T-helper 17 cell (primary cell): ENCODE data around the gene CDYL. TPM values are rescaled to one million over a fixed set of nuclear protein-coding genes. Genes with fewer than 3 reads are reported as not detected.

ENCODE experiments used
- ATAC-seq: fragments of 150-1000 bp; cut with Tn5 transposase; 2 replicates; pipeline ENCODE4 v1.10.0; 2021; ENCODE audit warnings: mild to moderate bottlenecking, moderate library complexity
- DNase-seq, 3 donors: peaks; one replicate each; pipeline versions ENCODE4 v3.0.0 to v3.0.0-alpha.2; 2020 to 2021
- H3K9me3 ChIP-seq: one replicate; pipeline ENCODE4 v1.7.0; 2013; ENCODE audit warnings: low read length, mild to moderate bottlenecking; ENCODE audit not compliant: control insufficient read depth, poor library complexity, severe bottlenecking
- H3K27ac Mint-ChIP-seq: one replicate; pipeline ENCODE4 v1.8.0; 2022; ENCODE audit warnings: mild to moderate bottlenecking, moderate library complexity, mixed read lengths
- H3K27me3 Mint-ChIP-seq: one replicate; pipeline ENCODE4 v1.8.0; 2022; ENCODE audit warnings: mixed read lengths
- H3K36me3 Mint-ChIP-seq: one replicate; pipeline ENCODE4 v1.8.0; 2022; ENCODE audit warnings: low read depth, mixed read lengths
- H3K4me1 Mint-ChIP-seq: one replicate; pipeline ENCODE4 v1.8.0; 2022; ENCODE audit warnings: mild to moderate bottlenecking, mixed read lengths
- H3K4me3 Mint-ChIP-seq: one replicate; pipeline ENCODE4 v1.8.0; 2022; ENCODE audit warnings: mild to moderate bottlenecking, moderate library complexity, mixed read lengths
- total RNA-seq, 4 donors: library from RNA in 2 of 4; stranded (reverse) in 2 of 4; gene quantifications; one replicate each; pipeline ENCODE4 v1.2.3 and lab custom pipeline; 2022 to 2026

CDYL gene
- total RNA-seq, 2 donors from 2014 or later: 21.2 to 31.5 TPM

DNA sequence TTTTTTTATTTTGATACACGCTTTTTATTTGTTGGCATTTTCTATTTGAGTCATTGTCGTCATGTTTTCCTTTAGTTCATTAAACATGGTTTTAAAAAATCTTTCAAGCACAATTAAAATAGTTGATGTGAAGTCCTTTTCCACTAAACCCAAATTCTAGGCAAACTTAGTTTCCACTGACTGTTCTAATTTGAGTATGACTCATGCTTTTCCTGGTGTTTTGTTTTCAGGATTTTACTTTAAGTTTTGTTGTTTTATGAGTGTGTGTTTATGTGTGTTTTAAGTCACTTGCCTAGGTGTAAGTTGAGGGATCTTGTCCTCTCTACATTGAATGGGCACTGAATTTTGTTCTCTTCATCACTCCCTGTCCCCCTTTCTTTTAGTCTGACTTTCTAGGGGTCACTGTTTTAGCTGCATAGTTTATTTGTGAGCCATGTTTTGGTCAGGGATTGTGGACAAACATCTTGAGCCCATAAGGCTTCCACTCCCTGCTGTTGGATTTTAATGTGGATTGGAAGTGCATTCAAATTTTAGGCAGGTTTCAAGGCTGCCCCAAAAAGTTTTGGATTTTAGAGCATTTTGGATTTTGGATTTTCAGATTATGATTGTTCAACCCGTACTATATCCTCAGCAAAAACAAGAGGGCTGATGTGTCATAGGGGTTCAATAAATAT is 94.8 kb downstream of the CDYL start:
- peaks cover 11% of the 10 kb centered on the region for H3K4me1 Mint-ChIP-seq
- peaks cover 3% of the 10 kb centered on the region for H3K36me3 Mint-ChIP-seq
- H3K4me3 Mint-ChIP-seq: no peak overlapping the region
- peaks cover 5% of the 10 kb centered on the region for H3K9me3 ChIP-seq
- no peak overlapping the region for H3K27ac Mint-ChIP-seq
- DNase-seq (no peak), ATAC-seq (no peak)
- no peaks in the 10 kb centered on the region for H3K27me3 Mint-ChIP-seq

DNA sequence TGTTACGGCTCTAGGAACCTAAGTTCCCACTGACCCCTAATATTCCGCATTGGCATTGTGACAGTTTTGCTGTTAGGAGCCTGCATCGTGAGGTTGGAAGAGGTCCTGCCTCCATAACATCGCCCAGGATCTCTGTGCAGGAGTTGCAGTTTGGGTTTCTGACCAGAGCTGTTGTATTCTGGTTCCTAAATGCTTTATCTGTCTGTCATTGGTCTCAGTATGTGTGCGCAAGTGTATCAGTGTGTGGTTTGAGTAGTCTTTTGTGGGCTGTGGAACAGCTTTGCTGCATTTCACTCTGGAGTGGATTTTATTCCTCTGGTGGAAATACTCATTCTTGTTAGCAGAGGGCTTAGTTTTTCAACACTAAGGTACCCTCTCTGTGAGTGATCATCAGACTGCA is 95.6 kb downstream of the CDYL start:
- DNase-seq (no peak), ATAC-seq (no peak)
- Mint-ChIP-seq H3K4me3 (no peak overlapping the region), H3K4me1 (peaks cover 14% of the 10 kb centered on the region), H3K36me3 (peaks cover 3% of the 10 kb centered on the region), H3K27me3 (no peaks in the 10 kb centered on the region), H3K27ac (no peak overlapping the region)
- peaks cover 3% of the 10 kb centered on the region for H3K9me3 ChIP-seq

DNA sequence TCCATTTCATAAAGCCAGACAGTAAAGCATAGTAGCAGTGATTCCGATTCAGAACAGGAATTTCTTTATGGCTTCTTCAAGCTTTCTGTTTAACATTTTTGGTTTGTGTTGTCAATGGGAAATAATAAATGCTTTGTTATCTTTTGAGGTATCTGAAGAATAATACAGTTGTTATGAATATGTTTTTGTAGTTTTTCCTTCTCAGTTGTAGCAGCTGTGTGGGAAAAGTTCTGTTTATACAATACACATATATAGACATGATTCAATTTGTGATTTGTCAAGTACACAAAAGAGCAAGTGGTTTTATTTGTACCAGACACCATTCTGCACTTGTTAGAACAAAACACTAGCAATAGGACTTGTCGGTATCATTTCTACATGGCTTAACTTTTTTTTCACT is 96.6 kb downstream of the CDYL start:
- DNase-seq: no peak
- peaks cover 14% of the 10 kb centered on the region for H3K4me1 Mint-ChIP-seq
- no peaks in the 10 kb centered on the region for H3K9me3 ChIP-seq
- H3K27me3 Mint-ChIP-seq: no peaks in the 10 kb centered on the region
- H3K4me3 Mint-ChIP-seq: no peak overlapping the region
- no peak overlapping the region for H3K27ac Mint-ChIP-seq
- peaks cover 3% of the 10 kb centered on the region for H3K36me3 Mint-ChIP-seq
- ATAC-seq: no peak

DNA sequence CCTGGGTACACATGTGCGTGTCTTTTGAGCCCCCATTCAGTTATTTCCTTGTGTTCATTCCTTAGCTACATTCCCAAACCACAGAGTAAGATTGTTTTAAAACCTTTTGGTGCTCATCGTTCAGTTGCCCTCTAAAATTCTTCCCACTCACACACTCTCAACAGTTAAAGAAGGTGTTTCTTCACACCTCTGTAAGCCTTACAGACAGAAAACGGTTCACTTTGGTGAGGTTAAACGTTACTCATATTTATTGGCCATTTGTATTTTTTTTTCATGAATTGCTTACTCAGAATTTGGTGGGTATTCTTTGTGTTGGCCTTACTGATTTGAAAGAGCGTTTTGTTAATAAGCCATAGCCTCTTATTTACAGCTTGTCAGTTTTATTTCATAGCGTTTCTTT is 97.7 kb downstream of the CDYL start:
- no peaks in the 10 kb centered on the region for H3K27me3 Mint-ChIP-seq
- H3K36me3 Mint-ChIP-seq: peaks cover 3% of the 10 kb centered on the region
- no peaks in the 10 kb centered on the region for H3K9me3 ChIP-seq
- DNase-seq (no peak), ATAC-seq (no peak)
- H3K27ac Mint-ChIP-seq: no peak overlapping the region
- H3K4me3 Mint-ChIP-seq: no peak overlapping the region
- peaks cover 14% of the 10 kb centered on the region for H3K4me1 Mint-ChIP-seq

DNA sequence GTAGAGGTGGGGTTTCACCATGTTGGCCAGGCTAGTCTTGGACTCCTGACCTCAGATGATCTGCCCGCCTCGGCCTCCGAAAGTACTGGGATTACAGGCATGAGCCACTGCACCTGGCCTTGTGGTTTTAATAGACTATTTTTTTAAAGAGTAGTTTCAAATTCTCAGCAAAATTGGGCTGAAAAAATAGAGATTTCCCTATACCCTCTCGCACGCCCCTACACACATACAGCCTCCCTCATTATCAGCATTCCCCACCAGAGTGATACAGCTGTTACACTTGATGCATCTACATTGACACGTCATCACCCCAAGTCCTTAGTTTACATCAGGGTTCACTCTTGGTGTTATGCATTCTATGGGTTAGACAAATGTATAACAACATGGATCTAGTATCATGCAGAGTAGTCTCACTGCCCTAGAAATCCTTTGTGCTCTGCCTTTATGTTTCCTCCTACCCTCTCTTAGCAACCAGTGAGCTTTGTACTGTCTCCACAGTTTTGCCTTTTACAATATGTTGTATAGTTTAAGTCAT is 103.6 kb downstream of the CDYL start:
- Mint-ChIP-seq H3K36me3 (no peaks in the 10 kb centered on the region), H3K27me3 (no peaks in the 10 kb centered on the region), H3K4me3 (no peak overlapping the region), H3K4me1 (peaks cover 15% of the 10 kb centered on the region), H3K27ac (no peak overlapping the region)
- ATAC-seq (no peak), DNase-seq (no peak)
- H3K9me3 ChIP-seq: no peaks in the 10 kb centered on the region

DNA sequence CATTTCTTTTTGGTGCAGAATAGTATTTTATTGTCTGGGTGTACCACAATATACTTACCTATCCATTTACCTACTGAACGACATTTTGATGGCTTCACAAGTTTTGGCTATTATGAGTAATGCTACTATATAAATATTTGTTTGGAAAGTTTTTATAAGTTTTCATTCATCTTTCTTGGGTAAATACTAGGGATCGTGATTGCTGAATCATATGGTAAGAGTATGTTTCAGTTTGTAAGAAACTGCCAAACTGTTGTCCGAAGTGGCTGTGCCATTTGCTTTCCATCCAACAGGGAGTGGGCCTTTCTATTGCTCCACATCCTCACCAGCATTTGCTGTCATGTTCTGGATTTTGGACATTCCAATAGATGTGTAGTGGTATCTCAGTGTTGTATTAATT is 104.2 kb downstream of the CDYL start:
- Mint-ChIP-seq H3K27me3 (no peaks in the 10 kb centered on the region), H3K27ac (no peak overlapping the region), H3K4me1 (peaks cover 19% of the 10 kb centered on the region), H3K36me3 (no peaks in the 10 kb centered on the region), H3K4me3 (no peak overlapping the region)
- H3K9me3 ChIP-seq: no peaks in the 10 kb centered on the region
- DNase-seq (no peak), ATAC-seq (no peak)

DNA sequence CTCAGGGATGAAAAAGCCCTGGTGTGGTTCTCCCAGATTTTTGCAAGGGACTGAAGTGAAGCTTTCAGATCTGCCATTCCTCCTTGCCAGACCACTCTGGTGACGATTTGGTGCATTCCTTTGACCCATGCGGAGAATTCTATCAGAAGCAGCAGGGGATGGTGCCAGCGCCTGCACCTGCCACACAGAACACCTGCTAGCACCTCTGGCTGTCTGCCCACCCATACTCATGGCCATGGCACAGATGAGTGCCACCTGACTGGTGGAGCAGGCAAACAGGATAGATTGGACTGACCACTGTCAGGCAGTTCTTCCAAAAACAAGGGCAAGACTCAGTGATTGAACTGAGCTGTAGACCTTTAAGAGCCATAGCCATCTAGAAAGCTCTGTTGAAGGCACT is 107.1 kb downstream of the CDYL start:
- no peaks in the 10 kb centered on the region for H3K9me3 ChIP-seq
- no peak for ATAC-seq
- Mint-ChIP-seq H3K4me3 (no peak overlapping the region), H3K27ac (no peak overlapping the region), H3K27me3 (no peaks in the 10 kb centered on the region), H3K36me3 (no peaks in the 10 kb centered on the region), H3K4me1 (peaks cover 29% of the 10 kb centered on the region)
- DNase-seq: no peak

DNA sequence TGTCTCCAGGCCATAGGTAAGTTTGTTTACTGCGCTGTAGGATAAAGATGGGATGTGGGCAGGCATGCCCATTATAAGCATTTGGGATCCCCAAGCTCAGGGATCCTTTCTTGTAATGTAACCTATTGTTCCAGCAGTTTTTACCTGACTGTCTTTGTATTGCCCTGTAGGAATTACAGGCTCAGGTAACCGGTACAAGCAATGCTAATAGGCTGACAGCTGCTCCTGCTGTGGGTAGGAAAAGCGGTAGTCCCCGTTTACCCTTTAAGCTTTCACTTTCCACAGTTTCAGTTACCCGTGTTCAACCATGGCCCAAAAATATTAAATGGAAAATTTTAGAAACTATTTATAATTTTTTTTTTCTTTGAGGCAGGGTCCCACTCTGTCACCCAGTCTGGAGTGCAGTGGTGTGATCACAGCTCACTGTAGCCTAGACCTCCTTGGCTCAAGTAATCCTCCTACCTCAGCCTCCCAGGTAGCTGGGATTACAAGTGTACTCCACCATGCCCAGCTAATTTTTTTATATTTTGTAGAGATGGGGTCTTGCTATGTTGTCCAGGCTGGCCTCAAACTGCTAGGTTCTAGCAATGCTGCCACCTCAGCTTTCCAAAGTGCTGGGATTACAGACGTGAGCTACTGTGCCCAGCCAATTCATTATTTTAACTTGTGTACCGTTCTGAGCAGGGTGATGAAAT is 108.6 kb downstream of the CDYL start:
- no peaks in the 10 kb centered on the region for H3K27me3 Mint-ChIP-seq
- H3K4me3 Mint-ChIP-seq: no peak overlapping the region
- no peak for DNase-seq
- H3K27ac Mint-ChIP-seq: no peak overlapping the region
- no peaks in the 10 kb centered on the region for H3K36me3 Mint-ChIP-seq
- ATAC-seq: no peak
- no peaks in the 10 kb centered on the region for H3K9me3 ChIP-seq
- peaks cover 36% of the 10 kb centered on the region for H3K4me1 Mint-ChIP-seq

DNA sequence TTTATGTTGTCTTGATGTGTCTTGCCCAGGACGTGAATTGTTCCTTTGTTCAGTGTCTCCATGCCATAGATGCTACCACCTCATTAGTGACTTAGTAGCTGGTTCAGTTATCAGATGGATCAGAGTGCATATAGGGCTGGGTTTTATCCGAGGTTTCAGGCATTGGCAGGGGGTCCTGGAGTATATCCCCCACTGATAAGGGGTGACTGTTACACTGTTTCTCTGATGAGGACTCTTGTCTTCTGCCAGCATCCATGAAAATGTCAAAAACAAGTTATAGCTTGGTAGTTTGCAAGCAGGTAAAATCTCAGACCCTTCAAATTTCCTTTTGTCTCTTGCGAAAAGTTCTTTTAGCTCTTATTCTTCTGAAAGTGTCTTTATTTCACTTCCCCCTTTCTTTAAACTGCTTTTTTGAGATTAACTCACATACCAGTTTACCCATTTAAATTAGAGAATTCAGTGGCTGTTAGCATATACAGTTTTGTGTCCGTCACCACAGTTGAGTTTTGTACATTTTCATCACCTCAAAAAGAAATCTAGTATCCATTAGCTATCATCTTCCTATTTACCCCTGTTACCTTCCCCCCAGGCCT is 109.2 kb downstream of the CDYL start:
- Mint-ChIP-seq H3K27me3 (no peaks in the 10 kb centered on the region), H3K36me3 (no peaks in the 10 kb centered on the region), H3K4me1 (peaks cover 32% of the 10 kb centered on the region), H3K27ac (no peak overlapping the region), H3K4me3 (no peak overlapping the region)
- H3K9me3 ChIP-seq: no peaks in the 10 kb centered on the region
- DNase-seq (no peak), ATAC-seq (no peak)

DNA sequence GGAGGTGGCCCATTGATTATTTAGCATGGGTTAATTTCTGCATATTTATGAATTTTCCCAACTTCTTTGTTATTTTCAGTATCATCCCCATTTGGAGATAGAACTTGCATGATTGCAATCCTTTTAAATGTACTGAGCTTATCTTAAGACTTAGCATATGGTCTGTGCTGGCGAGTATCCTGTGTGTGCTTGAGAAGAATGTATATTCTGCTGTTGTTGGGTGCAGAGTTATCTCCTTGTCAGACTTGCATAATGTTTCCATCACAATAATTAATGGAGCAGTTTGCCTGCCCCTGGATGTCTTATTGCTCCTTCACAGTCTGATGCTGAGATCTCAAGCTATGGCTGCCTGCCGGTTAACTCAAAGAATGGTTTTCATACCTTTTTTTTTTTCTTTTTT is 112.6 kb downstream of the CDYL start:
- no peaks in the 10 kb centered on the region for H3K27me3 Mint-ChIP-seq
- peaks cover 29% of the 10 kb centered on the region for H3K4me1 Mint-ChIP-seq
- H3K36me3 Mint-ChIP-seq: peaks cover 5% of the 10 kb centered on the region
- H3K4me3 Mint-ChIP-seq: no peak overlapping the region
- H3K27ac Mint-ChIP-seq: no peak overlapping the region
- DNase-seq (no peak), ATAC-seq (no peak)
- H3K9me3 ChIP-seq: no peaks in the 10 kb centered on the region

DNA sequence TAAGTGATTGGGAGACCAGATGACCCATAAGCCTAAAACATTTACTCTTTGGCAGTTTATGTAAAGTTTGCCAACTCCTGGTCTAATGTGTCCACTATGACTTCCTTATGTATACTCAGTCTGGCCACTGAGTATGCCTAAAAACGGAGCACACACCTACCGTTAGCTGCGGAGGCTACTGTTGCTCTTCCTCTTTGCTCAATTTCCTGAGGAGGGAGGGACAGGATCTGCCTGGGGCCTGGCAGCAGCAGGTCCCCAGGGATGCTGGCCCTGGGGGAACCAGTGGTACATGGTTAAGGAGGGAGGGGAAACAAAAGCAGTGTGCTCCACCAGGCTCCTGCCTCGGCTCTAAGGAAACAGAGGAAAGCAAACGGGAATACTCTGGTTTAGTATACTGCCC is 113.5 kb downstream of the CDYL start:
- Mint-ChIP-seq H3K4me1 (peaks cover 29% of the 10 kb centered on the region), H3K4me3 (no peak overlapping the region), H3K27ac (peak overlapping the region; percentile 16), H3K27me3 (no peaks in the 10 kb centered on the region), H3K36me3 (peaks cover 9% of the 10 kb centered on the region)
- no peak for ATAC-seq
- no peaks in the 10 kb centered on the region for H3K9me3 ChIP-seq
- DNase-seq: no peak

DNA sequence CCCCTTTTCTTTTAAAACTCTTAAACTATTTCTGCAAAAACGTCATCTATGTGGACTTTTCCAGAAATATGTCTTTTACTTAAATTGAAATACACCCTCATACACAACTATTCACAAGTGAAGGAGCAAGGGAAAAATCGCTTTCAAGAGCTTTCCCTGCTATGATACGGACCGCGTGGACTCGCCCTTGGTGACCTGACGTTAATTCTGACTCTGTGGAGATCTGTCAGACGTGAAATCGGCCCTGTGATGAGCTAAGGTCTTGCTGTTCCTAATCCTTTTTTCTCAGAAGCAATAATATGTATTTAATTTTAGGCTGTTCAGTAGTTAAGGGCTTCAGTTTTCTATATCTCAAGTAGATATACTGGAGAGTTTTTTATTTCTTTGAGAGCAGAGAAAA is 114.0 kb downstream of the CDYL start:
- H3K27ac Mint-ChIP-seq: no peak overlapping the region
- no peak for DNase-seq
- H3K9me3 ChIP-seq: no peaks in the 10 kb centered on the region
- no peaks in the 10 kb centered on the region for H3K27me3 Mint-ChIP-seq
- no peak for ATAC-seq
- peaks cover 9% of the 10 kb centered on the region for H3K36me3 Mint-ChIP-seq
- no peak overlapping the region for H3K4me3 Mint-ChIP-seq
- H3K4me1 Mint-ChIP-seq: peaks cover 27% of the 10 kb centered on the region

DNA sequence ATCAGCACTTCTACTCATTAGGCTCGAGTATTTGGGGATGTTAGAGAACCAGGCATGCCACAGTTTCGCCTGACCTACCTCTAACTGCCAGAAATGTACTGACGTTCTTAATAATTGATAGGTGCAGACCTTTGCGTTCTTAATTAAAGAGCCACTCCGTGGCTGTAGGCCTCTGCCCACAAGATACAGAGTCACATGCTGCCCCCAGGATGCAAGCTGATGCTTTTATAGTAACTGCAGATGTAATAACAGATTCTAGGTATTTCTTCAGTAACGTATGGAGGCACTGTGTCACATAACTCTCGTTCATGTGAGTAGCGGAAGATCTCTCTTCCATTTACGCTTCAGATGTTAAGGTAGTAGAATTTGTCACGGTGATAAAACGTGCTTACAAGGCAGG is 114.4 kb downstream of the CDYL start:
- no peaks in the 10 kb centered on the region for H3K9me3 ChIP-seq
- ATAC-seq: no peak
- Mint-ChIP-seq H3K4me3 (no peak overlapping the region), H3K27ac (no peak overlapping the region), H3K27me3 (no peaks in the 10 kb centered on the region), H3K4me1 (peaks cover 23% of the 10 kb centered on the region), H3K36me3 (peaks cover 9% of the 10 kb centered on the region)
- no peak for DNase-seq
